HG03460 (cell line): ENCODE measurements around the gene MTARC1.

Experiments used
- ATAC-seq: cut with Tn5 transposase; IDR thresholded peaks from one replicate; pipeline ENCODE4 v1.9.1; 2021; ENCODE audit not compliant: unreplicated experiment

Gene MTARC1

DNA sequence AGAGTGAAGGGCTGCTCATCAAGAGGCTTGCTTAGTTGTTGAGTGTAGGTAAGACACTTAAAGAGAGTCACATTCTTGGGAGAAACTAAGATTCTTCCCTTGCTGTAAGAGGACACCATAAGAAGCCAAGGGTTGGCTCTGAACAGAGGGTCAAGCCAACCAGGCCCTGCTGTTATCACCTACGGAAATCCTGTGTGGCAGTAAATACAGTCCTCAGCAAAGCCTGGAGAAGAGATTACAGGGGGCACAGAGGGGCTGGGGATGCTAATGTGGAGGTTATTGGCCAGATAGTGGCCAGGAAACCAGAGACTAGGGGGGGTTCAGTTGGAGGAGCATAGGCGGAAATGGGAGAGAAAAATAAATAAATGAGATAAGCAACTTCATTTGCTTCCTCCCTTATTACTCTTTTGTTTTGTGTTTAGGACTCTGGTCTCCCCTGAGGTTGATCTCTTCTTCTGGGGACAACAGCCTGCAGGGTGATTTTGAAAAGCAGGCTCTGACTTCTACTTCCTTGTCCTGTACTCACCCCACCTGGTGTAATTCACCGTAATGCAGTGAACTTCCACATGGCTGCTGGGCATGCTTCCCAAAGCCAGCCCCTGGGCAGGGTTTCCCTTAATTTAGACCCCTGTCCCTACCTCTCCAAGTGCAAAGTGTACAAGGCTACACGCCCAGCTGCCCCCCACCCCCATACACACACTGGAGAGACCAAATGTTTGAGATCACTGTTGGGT lies 40.9 kb downstream of the MTARC1 start:
- no peak for ATAC-seq

DNA sequence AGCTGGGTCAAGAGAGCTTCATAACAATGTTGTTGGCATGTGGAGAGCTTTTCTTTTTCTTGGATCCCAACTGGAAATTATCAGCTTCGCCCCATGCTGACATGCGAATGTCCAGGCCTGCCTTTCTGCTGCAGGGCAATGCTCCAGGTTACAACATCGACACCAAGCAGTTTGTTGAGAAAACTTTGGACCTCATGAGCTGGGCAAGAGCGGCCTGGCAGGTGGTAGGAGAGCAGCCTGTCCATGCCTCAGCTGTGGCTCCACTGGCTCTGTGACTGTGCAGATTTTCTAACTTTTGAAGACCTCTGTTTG lies 41.4 kb downstream of the MTARC1 start:
- no peak for ATAC-seq

DNA sequence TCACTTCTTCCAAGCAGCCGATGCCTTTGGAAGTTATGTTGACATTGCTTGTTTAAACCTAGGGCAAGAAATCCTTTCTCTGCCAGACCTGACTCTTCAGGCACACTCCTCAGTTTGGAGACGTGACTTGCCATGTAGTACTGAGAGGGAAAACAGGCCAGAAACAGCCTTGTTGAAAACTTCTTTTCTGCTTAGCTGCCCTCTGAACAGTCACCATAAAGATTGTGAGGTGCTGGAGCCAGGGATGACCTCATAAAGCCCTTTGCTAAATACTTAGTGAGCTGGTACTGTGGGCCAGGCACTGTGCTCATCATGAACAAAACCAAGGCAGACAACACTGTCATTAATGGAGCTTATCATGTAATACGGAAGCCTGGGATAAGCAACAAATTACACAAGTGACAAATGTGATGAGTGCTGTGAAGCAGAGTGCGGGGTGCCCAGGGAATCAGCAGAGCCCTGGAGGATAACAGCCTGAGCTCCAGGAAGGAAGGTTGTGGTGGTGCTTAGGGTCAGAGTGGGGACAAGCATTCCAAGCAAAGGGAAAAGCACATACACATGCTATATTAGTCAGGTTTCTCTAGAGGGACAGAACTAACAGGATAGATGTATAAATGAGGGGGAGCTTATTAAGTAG lies 42.4 kb downstream of the MTARC1 start:
- no peak for ATAC-seq

DNA sequence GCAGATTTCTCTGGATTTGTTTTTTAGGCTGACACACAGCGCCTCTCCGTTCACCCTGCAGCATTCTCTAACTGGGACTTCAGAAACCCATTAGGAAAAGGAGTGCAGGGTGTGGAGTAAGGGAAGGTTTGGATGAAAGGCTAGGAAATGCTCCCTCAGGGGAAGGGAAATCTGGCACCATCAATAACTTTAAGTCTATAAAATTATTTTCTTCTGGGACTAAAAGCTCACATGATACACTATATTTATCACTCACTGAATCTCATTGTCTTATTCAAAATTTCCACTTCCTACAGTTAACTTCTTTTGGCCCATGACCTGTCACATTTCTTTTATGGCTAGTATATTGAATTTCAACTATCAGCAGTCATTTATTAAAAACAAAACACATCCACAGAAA lies 46.7 kb downstream of the MTARC1 start:
- no peak for ATAC-seq

DNA sequence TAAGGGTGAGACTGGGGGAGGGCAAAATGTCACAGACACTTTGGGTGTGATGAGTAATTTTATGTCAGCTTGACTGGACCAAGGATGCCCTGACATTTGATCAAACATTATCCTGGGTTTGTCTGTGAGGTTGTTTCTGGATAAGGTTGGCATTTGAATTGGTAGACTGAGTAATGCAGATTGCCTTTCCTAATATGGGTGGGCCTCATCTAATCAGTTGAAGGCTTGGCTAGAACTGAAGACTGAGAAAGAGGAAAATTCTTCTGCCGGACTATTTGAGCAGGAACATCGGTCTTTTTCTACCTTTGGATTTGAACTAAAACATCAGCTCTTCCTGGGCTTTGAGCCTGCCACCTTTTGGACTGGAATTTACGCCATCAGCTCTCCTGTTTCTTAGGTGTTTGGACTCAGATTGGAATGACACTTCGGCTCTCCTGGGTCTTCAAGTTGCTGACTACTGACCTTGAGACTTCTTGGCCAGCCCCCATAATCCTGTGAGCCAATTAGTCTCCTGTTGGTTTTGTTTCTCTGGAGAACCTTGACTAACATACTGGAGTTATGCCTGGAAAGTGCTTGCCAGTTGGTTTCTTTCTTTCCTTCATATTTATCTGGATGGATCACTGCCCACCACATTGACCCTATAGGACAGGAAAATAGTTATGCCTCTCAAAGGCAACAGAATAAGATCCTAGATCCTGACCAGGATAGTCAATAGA lies 47.6 kb downstream of the MTARC1 start:
- ATAC-seq = no peak
